Measurements from ENCODE around the gene RAG2. TPM values are rescaled to one million over a fixed set of nuclear protein-coding genes. Genes with fewer than 3 reads are reported as not detected.
A peak's percentile ranks its signal among the peaks of the same experiment; 100 is the strongest.

RAG2 gene
- not detected for total RNA-seq

- no peak within 1 kb of the TSS for H3K4me3 Mint-ChIP-seq
- peaks cover 28% of the 10 kb centered on the region for H3K27me3 Mint-ChIP-seq
- CTCF ChIA-PET: no interaction called here
- H3K9me3 Mint-ChIP-seq (ENCODE audit: low read depth): no peaks in the 10 kb centered on the region
- peaks cover 6% of the 10 kb centered on the region for H3K4me1 Mint-ChIP-seq
- ATAC-seq (no peak), DNase-seq (no peak)
- H3K27ac Mint-ChIP-seq: no peak within 1 kb of the TSS
- H3K36me3 Mint-ChIP-seq: no peaks in the 10 kb centered on the region
Measured at GRCh38 chr11:36598051-36598450, at the start of gene RAG2. TSS of gene RAG2 (minus strand) at chr11:36598236. CDS start at chr11:36594168, 4,068 bp downstream.

GRCh38 chr11:36638556-36638955, 40.5 kb upstream of the RAG2 start:
- H3K9me3 Mint-ChIP-seq (ENCODE audit: low read depth): no peaks in the 10 kb centered on the region
- ATAC-seq (no peak), DNase-seq (no peak)
- H3K36me3 Mint-ChIP-seq: no peaks in the 10 kb centered on the region
- H3K27ac Mint-ChIP-seq: no peak overlapping the region
- H3K4me3 Mint-ChIP-seq: no peak overlapping the region
- CTCF ChIA-PET: no interaction called here
- H3K4me1 Mint-ChIP-seq: no peaks in the 10 kb centered on the region
- H3K27me3 Mint-ChIP-seq: peaks cover 9% of the 10 kb centered on the region

- H3K27ac Mint-ChIP-seq: no peak overlapping the region
- H3K36me3 Mint-ChIP-seq: no peaks in the 10 kb centered on the region
- no peak overlapping the region for H3K4me3 Mint-ChIP-seq
- ATAC-seq: no peak
- H3K4me1 Mint-ChIP-seq: peaks cover 7% of the 10 kb centered on the region
- no peak for DNase-seq
- CTCF ChIA-PET: no interaction called here
- H3K27me3 Mint-ChIP-seq: peaks cover 3% of the 10 kb centered on the region
- H3K9me3 Mint-ChIP-seq (ENCODE audit: low read depth): no peaks in the 10 kb centered on the region
Measured at GRCh38 chr11:36635066-36635862, 37.2 kb upstream of the RAG2 start.

GRCh38 chr11:36631774-36632173, 33.7 kb upstream of the RAG2 start:
- H3K9me3 Mint-ChIP-seq (ENCODE audit: low read depth): no peaks in the 10 kb centered on the region
- CTCF ChIA-PET: no interaction called here
- peak; percentile 45 for ATAC-seq

GRCh38 chr11:36628765-36629244, 30.8 kb upstream of the RAG2 start:
- no peak overlapping the region for H3K4me3 Mint-ChIP-seq
- peaks cover 7% of the 10 kb centered on the region for H3K4me1 Mint-ChIP-seq
- H3K9me3 Mint-ChIP-seq (ENCODE audit: low read depth): no peaks in the 10 kb centered on the region
- no peak for ATAC-seq
- CTCF ChIA-PET: no interaction called here
- peaks cover 7% of the 10 kb centered on the region for H3K27me3 Mint-ChIP-seq
- DNase-seq: no peak
- no peak overlapping the region for H3K27ac Mint-ChIP-seq
- no peaks in the 10 kb centered on the region for H3K36me3 Mint-ChIP-seq

More at GRCh38 chr11:36631774-36632173, 33.7 kb upstream of the RAG2 start:
- peaks cover 7% of the 10 kb centered on the region for H3K4me1 Mint-ChIP-seq
- H3K27me3 Mint-ChIP-seq: peaks cover 3% of the 10 kb centered on the region
- DNase-seq: no peak
- no peak overlapping the region for H3K4me3 Mint-ChIP-seq
- H3K36me3 Mint-ChIP-seq: no peaks in the 10 kb centered on the region
- no peak overlapping the region for H3K27ac Mint-ChIP-seq

- no peak for ATAC-seq
- H3K9me3 Mint-ChIP-seq (ENCODE audit: low read depth): no peaks in the 10 kb centered on the region
- CTCF ChIA-PET: no interaction called here
- H3K36me3 Mint-ChIP-seq: no peaks in the 10 kb centered on the region
- no peak overlapping the region for H3K4me3 Mint-ChIP-seq
- no peak for DNase-seq
- no peak overlapping the region for H3K27ac Mint-ChIP-seq
- H3K27me3 Mint-ChIP-seq: peaks cover 4% of the 10 kb centered on the region
- peaks cover 7% of the 10 kb centered on the region for H3K4me1 Mint-ChIP-seq
Measured at GRCh38 chr11:36628141-36628540, 30.1 kb upstream of the RAG2 start.

- Mint-ChIP-seq H3K4me3 (no peak overlapping the region), H3K27ac (no peak overlapping the region), H3K27me3 (peaks cover 4% of the 10 kb centered on the region), H3K9me3 (ENCODE audit: low read depth) (no peaks in the 10 kb centered on the region), H3K4me1 (peaks cover 7% of the 10 kb centered on the region), H3K36me3 (no peaks in the 10 kb centered on the region)
- ATAC-seq (no peak), DNase-seq (no peak)
- CTCF ChIA-PET: no interaction called here
Measured at GRCh38 chr11:36627471-36627870, 29.4 kb upstream of the RAG2 start.

- Mint-ChIP-seq H3K9me3 (ENCODE audit: low read depth) (no peaks in the 10 kb centered on the region), H3K27me3 (peaks cover 4% of the 10 kb centered on the region), H3K4me3 (no peak overlapping the region), H3K27ac (no peak overlapping the region), H3K4me1 (peaks cover 7% of the 10 kb centered on the region), H3K36me3 (no peaks in the 10 kb centered on the region)
- CTCF ChIA-PET: no interaction called here
- DNase-seq: no peak
- ATAC-seq: no peak
Measured at GRCh38 chr11:36627006-36627405, 29.0 kb upstream of the RAG2 start.

GRCh38 chr11:36623494-36623893, 25.5 kb upstream of the RAG2 start:
- Mint-ChIP-seq H3K9me3 (ENCODE audit: low read depth) (no peaks in the 10 kb centered on the region), H3K36me3 (no peaks in the 10 kb centered on the region), H3K4me3 (no peak overlapping the region), H3K4me1 (peaks cover 3% of the 10 kb centered on the region), H3K27ac (no peak overlapping the region), H3K27me3 (peaks cover 8% of the 10 kb centered on the region)
- DNase-seq (no peak), ATAC-seq (no peak)
- CTCF ChIA-PET: interaction anchor here (0.9 to 1.6 kb wide), 2 partner anchors 60 to 331 kb away, joined by 3 to 5 read pairs; no protein-coding TSS in a partner anchor

- DNase-seq: no peak
- Mint-ChIP-seq H3K27ac (no peak overlapping the region), H3K9me3 (ENCODE audit: low read depth) (no peaks in the 10 kb centered on the region), H3K4me1 (peaks cover 3% of the 10 kb centered on the region), H3K27me3 (peaks cover 8% of the 10 kb centered on the region), H3K4me3 (no peak overlapping the region), H3K36me3 (no peaks in the 10 kb centered on the region)
- CTCF ChIA-PET: interaction anchor here (0.9 kb wide), 1 partner anchor 59 kb away, joined by 5 read pairs; no protein-coding TSS in a partner anchor
- ATAC-seq: no peak
Measured at GRCh38 chr11:36622431-36623136, 24.5 kb upstream of the RAG2 start.

- no peak for ATAC-seq
- Mint-ChIP-seq H3K4me1 (peaks cover 3% of the 10 kb centered on the region), H3K4me3 (no peak overlapping the region), H3K9me3 (ENCODE audit: low read depth) (no peaks in the 10 kb centered on the region), H3K27ac (no peak overlapping the region), H3K36me3 (no peaks in the 10 kb centered on the region), H3K27me3 (peaks cover 6% of the 10 kb centered on the region)
- DNase-seq: no peak
- CTCF ChIA-PET: interaction anchor here (1.0 to 1.6 kb wide), 2 partner anchors 55 to 128 kb away, joined by 3 to 9 read pairs; no protein-coding TSS in a partner anchor
Measured at GRCh38 chr11:36620246-36620645, 22.2 kb upstream of the RAG2 start.

- no peak for DNase-seq
- no peak for ATAC-seq
- Mint-ChIP-seq H3K27ac (no peak overlapping the region), H3K4me1 (peaks cover 3% of the 10 kb centered on the region), H3K27me3 (peaks cover 6% of the 10 kb centered on the region), H3K9me3 (ENCODE audit: low read depth) (no peaks in the 10 kb centered on the region), H3K4me3 (peak overlapping the region; percentile 29), H3K36me3 (no peaks in the 10 kb centered on the region)
- CTCF ChIA-PET: interaction anchor here (1.0 to 1.6 kb wide), 3 partner anchors 52 to 127 kb away, joined by 3 to 9 read pairs (median 3); partner anchors contain the start of gene RAG1
Measured at GRCh38 chr11:36619502-36619901, 21.5 kb upstream of the RAG2 start.

GRCh38 chr11:36618363-36619047, 20.5 kb upstream of the RAG2 start:
- DNase-seq: no peak
- Mint-ChIP-seq H3K27ac (no peak overlapping the region), H3K4me3 (no peak overlapping the region), H3K27me3 (peaks cover 6% of the 10 kb centered on the region), H3K9me3 (ENCODE audit: low read depth) (no peaks in the 10 kb centered on the region), H3K36me3 (no peaks in the 10 kb centered on the region), H3K4me1 (peaks cover 3% of the 10 kb centered on the region)
- no peak for ATAC-seq
- CTCF ChIA-PET: interaction anchor here (1.4 to 1.6 kb wide), 2 partner anchors 51 to 54 kb away, joined by 3 to 9 read pairs; partner anchors contain the start of gene RAG1
